ENCODE measurements around the gene COPG1.

DNA sequence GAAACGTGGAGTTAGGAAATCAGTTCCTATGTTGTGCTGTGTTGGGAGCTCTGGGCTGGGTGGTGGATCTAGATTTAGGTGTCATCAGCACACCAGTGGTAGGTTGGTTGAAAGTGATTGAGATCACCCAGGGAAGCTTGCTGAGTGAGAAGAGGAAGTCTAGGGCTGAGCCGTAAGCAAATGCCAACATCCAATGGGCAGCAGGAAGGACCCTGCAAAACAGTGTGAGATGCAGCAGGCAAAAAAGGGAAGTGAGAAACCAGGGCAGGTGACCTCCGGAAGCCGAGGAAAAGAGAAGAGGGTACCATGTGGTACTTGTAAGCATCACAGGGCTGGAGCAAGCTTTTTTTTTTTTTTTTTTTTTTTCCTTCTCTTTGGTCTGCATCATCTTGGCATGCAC is 15.9 kb upstream of the COPG1 start:
- TF ChIP-seq EZH2 (IDR thresholded peaks at IDR 0.05; ENCODE audit: borderline replicate concordance, low read length) (no peak), CTCF (IDR thresholded peaks at IDR 0.05; ENCODE audit: low read length) (no peak)

Data from OCI-LY1 (cell line).